Tibial nerve (tissue), 4 donors: ENCODE results near the gene CFAP57.

Experiments used
- EP300 ChIP-seq, 2 donors: sonication (generic); formaldehyde crosslinking; IDR thresholded peaks; one replicate each; pipeline ENCODE4 v1.6.1; 2017; ENCODE audit warnings: antibody characterized with exemption in 2 of 2, mild to moderate bottlenecking in 1 of 2
- POLR2A ChIP-seq, 2 donors: fragments of 450-650 bp; IDR thresholded peaks; one replicate each; pipeline ENCODE4 v1.6.1; 2017; ENCODE audit warnings: antibody characterized with exemption in 2 of 2, mild to moderate bottlenecking in 2 of 2, moderate library complexity in 2 of 2
- TF ChIP-seq, protein P1 (sequence below), 5 experiments: fragments of 200-600 bp in 3 of 5; fragments of 450-650 bp in 2 of 5; sonication (generic) in 3 of 5; IDR thresholded peaks; one replicate each; pipeline ENCODE4 v1.5.1; 2016 to 2019; ENCODE audit warnings: antibody characterized with exemption in 5 of 5, mild to moderate bottlenecking in 3 of 5, moderate library complexity in 2 of 5

DNA sequence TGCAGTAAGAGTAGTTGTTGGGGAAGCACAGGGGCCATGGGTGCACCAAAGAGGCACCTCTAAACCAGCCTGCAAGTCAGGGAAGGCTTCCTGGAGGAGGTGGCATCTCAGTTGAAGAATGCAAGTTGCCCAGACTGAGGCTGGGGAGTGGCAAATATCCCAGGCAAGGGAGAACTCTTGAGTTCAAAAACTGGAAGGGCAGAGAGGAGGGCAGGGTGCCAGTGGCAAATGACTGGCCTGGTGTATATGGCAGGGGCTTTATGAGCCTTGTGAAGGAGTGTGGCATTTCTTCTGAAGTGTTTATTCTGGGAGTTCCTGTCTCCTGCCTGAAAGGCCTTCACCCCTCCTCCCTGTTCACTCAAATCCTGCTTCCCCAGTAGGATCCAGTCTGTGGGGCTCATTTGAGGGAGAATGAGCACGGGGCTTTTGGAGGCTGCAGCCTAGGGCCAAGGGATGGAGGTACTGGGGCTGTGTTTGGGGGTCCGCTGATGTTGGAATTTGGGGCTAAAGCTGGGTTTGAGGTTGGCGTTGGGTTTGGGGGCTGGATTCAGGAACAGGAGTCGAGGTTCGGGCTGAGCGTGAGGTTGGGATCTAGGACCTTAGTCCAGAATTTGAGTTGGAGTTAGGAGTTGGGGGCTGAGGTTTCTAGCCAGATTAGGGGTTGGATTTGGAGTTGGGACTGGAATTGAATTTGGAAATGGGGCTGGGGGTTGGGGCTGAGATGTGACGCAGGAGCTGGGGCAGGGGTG is 97.7 kb downstream of the CFAP57 start, which contains the start of gene TMEM125:
- TF ChIP-seq, protein P1, sequence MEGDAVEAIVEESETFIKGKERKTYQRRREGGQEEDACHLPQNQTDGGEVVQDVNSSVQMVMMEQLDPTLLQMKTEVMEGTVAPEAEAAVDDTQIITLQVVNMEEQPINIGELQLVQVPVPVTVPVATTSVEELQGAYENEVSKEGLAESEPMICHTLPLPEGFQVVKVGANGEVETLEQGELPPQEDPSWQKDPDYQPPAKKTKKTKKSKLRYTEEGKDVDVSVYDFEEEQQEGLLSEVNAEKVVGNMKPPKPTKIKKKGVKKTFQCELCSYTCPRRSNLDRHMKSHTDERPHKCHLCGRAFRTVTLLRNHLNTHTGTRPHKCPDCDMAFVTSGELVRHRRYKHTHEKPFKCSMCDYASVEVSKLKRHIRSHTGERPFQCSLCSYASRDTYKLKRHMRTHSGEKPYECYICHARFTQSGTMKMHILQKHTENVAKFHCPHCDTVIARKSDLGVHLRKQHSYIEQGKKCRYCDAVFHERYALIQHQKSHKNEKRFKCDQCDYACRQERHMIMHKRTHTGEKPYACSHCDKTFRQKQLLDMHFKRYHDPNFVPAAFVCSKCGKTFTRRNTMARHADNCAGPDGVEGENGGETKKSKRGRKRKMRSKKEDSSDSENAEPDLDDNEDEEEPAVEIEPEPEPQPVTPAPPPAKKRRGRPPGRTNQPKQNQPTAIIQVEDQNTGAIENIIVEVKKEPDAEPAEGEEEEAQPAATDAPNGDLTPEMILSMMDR (IDR thresholded peaks at IDR 0.05), result no peak
- TF ChIP-seq POLR2A (IDR thresholded peaks at IDR 0.05) (no peak), EP300 (IDR thresholded peaks at IDR 0.05) (no peak)
